ENCODE results near the gene HESX1. TPM values are rescaled to one million over a fixed set of nuclear protein-coding genes. Genes with fewer than 3 reads are reported as not detected.
A peak's percentile ranks its signal among the peaks of the same experiment; 100 is the strongest.

The HESX1 gene
- polyA plus RNA-seq (ENCODE audit: insufficient read length), result 4.5 TPM
- long read RNA-seq, donor 1, partial matches to known transcripts, result 43 of 53 reads
- long read RNA-seq, donor 1, other reads (novel, unspliced or antisense), result 10 of 53 reads
- long read RNA-seq, donor 2, partial matches to known transcripts, result 0 of 2 reads
- long read RNA-seq, donor 2, other reads (novel, unspliced or antisense), result 0 of 2 reads
- long read RNA-seq, donor 3, result 0 reads
- long read RNA-seq, donor 4, result 0 reads
- long read RNA-seq, donor 5, result 0 reads
- long read RNA-seq, donor 6, partial matches to known transcripts, result 9 of 15 reads
- long read RNA-seq, donor 6, other reads (novel, unspliced or antisense), result 5 of 15 reads
- long read RNA-seq, donor 7, partial matches to known transcripts, result 20 of 34 reads
- long read RNA-seq, donor 7, other reads (novel, unspliced or antisense), result 14 of 34 reads
- long read RNA-seq, donor 8, partial matches to known transcripts, result 0 of 1 reads
- long read RNA-seq, donor 8, other reads (novel, unspliced or antisense), result 0 of 1 reads

DNA sequence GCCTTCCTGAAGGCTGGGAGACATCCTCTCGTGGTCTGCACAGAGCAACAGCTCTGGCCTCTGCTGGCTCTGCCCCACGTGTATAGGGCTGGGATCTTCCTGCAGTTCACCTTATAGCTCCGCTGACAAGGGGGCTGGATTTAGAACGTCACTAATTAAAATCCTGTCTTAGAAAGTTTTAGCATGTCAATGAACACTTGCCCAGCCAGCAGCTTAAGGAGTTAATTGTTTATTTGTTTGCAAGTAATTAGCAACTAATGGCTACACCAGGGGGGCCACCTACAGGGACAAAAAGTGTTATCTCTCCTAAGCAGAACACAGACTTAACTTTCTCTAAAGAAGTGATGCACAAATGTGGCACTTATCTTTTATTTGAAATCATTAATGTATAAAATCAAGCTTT lies at the start of gene HESX1:
HESX1 (minus strand) TSS at position 84 of the 403 bp plus-strand sequence; CDS start at position 24, 60 bp downstream.
- no peak for DNase-seq

GRCh38 chr3:57244946-57245345 lies 45.2 kb upstream of the HESX1 start:
- no peak for DNase-seq

DNA sequence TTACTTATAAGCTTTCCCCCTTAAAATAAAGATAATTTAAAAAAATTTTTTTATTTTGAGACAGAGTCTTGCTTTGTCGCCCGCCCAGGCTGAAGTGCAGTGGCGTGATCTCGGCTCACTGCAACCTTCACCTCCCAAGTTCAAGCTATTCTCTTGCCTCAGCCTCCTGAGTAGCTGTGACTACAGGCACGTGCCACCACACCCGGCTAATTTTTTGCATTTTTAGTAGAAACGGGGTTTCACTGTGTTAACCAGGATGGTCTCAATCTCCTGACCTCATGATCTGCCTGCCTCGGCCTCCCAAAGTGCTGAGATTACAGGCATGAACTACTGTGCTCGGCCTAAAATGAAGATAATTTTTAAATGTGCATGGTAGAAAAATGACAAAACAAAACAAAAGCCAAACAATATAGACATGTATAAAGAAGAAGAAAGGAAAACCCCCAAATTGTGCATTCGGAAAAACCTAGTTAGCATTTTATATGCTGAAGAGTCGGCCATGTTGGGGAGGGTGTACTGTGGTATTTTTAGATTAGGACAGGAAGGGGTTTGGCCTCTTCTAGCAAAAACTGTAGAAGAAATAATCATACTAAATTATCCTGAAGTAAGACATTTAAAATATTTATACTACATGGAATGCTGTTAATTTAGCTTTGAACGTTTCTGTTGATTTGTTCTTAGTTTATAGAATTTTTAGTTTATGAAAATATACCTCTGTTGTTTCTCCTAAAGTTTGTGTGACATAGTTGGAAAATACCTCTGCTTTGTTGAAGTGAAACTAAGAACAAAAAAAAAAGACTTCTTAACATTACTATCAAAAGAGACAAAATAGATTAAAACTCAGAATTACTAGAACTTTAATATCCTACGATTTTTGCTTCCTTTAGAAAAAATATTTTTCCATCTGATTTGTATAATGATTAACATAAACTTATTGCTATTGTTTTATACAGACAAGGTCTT lies 35.1 kb upstream of the HESX1 start:
- DNase-seq, result no peak

DNA sequence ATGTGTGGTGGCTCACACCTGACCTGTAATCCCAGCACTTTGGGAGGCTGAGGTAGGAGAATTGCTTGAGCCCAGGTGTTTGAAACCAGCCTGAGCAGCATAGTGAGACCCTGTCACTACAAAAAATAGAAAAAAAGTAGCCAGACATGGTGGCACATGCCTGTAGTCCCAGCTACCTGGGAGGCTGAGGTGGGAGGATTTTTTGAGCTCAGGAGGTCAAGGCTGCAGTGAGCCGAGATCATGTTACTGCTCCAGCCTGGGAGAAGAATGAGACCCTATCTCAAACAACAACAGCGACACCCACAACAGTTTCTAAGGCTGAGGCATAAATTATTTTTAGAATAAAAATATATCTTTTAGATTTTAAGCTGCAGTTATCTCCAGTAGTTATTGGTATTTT lies 34.0 kb upstream of the HESX1 start:
- DNase-seq, result no peak

GRCh38 chr3:57230006-57230405 lies 30.2 kb upstream of the HESX1 start:
- DNase-seq, result no peak

- peak; percentile 55 for DNase-seq
These were observed 28.4 kb upstream of the HESX1 start for GRCh38 chr3:57227930-57228751.

DNA sequence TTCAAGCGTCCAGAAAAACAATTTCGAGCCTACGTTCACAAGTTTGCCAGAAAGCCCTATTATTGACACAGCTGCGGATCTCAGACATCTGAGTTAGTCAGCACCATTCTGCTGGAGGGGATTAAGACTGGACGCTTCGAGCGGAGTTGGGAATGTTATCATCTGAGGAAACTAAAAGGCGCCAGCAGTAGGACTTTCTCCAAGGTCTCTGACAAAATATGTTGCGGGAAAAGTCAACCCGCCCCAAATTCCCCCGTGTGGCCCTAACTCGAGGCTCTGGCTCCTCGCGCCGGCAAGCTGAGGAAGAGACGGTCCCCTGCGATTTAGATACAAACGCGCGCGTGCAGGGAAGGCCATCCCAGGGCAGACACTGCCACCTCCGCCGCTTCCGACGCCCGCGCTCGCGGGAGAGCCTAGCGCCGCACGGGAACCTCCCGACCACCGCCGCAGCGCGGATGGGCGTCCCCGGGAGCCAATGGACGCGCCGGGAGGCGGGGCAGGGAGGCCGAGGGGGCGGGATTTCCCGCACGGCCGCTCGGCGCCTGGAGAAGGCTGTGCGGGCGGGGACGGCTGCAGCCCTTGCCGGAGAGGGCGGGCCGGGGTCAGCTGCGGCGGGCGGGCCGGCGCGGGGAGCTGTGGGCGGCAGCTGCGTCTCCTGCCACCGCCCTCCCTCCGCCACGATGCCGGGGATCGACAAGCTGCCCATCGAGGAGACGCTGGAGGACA lies 27.6 kb upstream of the HESX1 start, which contains the start of gene APPL1:
APPL1 (plus strand) TSS at position 526 of the 726 bp plus-strand sequence; CDS start at position 681, 155 bp downstream.
- DNase-seq, result peak; percentile 92

- DNase-seq, result no peak
These were observed 26.4 kb upstream of the HESX1 start for GRCh38 chr3:57226176-57226575.

- DNase-seq, result no peak
These were observed 25.1 kb upstream of the HESX1 start for GRCh38 chr3:57224856-57225255.

DNA sequence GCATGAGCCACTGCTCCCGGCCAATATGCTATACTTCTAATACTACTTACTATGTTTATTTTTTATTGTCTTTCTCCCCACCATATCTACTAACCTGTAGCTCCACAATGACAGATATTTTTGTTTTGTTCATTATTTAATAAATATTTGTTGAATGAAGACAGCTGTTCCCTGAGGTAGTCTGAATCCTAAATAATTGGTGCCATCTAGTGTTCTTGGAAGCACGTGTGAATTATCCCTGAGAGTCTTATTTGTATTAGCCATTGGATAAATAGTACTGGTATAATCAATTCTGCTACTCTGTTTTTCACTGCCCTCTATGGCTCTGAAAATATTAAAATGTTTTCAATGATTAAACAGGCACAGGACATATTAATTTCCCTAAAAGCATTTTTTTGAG lies 22.1 kb upstream of the HESX1 start:
- no peak for DNase-seq

- DNase-seq, result no peak
These were observed 6.6 kb upstream of the HESX1 start for GRCh38 chr3:57206423-57206822.

- DNase-seq, result no peak
These were observed 5.1 kb downstream of the HESX1 start for GRCh38 chr3:57194641-57195040.

- no peak for DNase-seq
These were observed 7.8 kb downstream of the HESX1 start for GRCh38 chr3:57192028-57192427.

DNA sequence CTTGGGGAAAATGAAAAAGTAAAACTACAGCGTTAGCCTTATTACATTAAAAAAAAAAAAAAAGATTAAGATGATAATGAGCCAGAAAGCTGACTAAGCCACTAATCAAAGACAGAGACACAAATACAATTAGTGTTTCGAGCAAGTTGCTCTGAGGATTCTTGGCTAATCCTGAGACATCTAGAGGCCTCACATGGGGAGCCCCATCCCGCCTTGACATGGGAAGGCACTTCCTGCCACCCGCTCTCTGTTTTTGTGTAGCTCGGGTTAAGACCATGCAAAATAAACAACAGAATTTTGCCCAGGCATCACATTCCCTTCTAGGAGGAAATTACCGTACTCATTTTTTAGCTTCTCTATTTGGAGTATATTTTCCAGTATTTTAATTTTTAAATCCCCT lies 15.3 kb downstream of the HESX1 start:
- no peak for DNase-seq

GRCh38 chr3:57179580-57180410 lies 20.0 kb downstream of the HESX1 start:
- no peak for DNase-seq

DNA sequence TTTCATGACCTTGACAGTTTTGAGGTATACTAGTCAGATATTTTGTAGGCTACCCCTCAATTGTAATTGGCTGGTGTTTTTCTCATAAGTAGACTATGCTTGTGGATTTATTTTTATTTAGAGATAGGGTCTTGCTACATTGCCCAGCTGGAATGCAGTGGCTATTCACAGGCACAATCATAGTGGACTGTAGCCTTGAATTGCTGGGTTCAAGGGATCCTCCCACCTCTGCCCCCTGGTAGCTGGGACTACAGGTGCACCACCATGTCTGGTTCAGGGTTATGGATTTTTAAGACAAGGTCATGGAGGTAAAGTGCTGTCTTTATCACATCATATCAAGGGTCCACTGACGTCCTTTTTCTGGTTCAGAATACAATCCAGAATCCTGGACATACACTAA lies 23.7 kb downstream of the HESX1 start:
- DNase-seq, result no peak

DNA sequence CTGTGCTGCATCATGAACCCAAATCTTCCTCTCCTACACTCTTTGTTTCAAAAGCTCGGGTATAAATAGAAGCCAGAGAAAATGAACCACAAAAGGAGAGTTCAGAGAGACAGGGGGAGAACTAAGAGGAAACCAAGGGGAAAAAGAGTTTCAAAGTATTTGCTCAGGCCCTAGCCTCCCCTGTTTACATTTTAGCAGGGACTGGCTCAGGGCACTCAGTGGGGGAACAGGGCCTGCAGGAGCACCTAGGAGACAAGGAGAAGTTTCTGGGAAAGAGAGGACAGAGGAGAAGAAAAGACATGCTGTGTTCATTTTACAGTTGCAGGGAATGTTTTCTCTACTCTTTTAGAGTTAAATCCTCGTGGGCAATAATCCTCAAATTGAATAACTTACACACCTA lies 26.1 kb downstream of the HESX1 start:
- no peak for DNase-seq

GRCh38 chr3:57170946-57171345 lies 28.8 kb downstream of the HESX1 start:
- DNase-seq, result no peak

DNA sequence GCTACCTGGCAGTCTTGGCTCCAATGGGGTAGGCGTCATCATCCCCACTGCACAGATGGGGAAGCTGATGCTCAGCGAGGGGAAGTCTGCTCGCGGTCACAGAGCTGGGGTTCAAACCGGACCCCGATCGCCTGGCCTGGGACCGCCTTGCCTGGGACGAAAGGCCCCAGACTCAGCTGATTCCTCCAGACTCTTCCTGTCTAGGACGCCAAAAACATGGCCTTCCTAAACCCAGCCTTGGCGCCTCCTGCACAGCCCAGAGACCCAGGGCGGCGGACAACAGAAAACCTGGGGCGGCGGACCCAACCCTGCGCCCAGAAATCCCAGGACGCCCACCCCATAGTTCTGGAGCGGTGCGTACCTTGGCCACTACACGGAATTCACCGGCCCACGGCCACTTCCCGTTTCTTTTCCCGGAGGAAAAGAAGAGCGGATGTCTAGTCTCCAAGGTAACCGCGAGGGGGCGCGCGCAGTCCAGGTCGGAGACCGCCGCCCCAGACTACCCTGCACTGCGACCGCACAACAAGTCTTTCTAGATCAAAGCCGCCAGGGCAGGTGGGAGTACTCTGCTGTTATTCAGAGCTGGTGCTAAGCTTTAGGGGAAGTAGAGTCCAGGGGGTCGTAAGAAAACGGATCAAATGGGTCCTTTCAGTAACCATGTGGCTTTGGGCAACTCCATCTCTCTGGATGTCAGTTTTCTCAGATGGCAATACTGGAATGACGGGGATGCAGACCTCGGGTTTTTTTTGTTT lies 29.7 kb downstream of the HESX1 start:
- DNase-seq, result peak; percentile 83

Measured in left kidney (tissue), 8 donors.